ENCODE results near the gene APOB. TPM values are rescaled to one million over a fixed set of nuclear protein-coding genes. Genes with fewer than 3 reads are reported as not detected.

The APOB gene
- total RNA-seq, 4 donors from 2014 or later = 0.11 to 0.13 TPM; not detected in 2

- DNase-seq = no peak
- no peaks in the 10 kb centered on the region for H3K27me3 ChIP-seq
- intact Hi-C loops (cut with DNase I) = no loop called here
- 65 to 85% methylated on average over 1 of the region's 1 CpG for WGBS, 2 donors
- H3K9me3 ChIP-seq = no peaks in the 10 kb centered on the region
- no peak overlapping the region for H3K27ac ChIP-seq
- TF ChIP-seq CTCF (IDR thresholded peaks at IDR 0.05) = no peak
- no peak overlapping the region for H3K4me3 ChIP-seq (replicated peaks in 1 of 3)
- no peaks in the 10 kb centered on the region for H3K4me1 ChIP-seq
- no peaks in the 10 kb centered on the region for H3K36me3 ChIP-seq
Measured at GRCh38 chr2:21078296-21078695, 34.4 kb upstream of the APOB start.

GRCh38 chr2:21072477-21073242 is 28.8 kb upstream of the APOB start:
- 83 to 90% methylated on average over 4 of the region's 4 CpGs for WGBS, 2 donors
- Histone ChIP-seq H3K27me3 (no peaks in the 10 kb centered on the region), H3K4me3 (replicated peaks in 1 of 3) (no peak overlapping the region), H3K36me3 (no peaks in the 10 kb centered on the region), H3K4me1 (no peaks in the 10 kb centered on the region), H3K27ac (no peak overlapping the region), H3K9me3 (no peaks in the 10 kb centered on the region)
- intact Hi-C loops (cut with DNase I) = no loop called here
- TF ChIP-seq POLR2A (IDR thresholded peaks at IDR 0.05) (no peak), CTCF (IDR thresholded peaks at IDR 0.05) (no peak)
- no peak for DNase-seq

GRCh38 chr2:21070341-21071257 is 26.7 kb upstream of the APOB start:
- no peaks in the 10 kb centered on the region for H3K36me3 ChIP-seq
- no peak overlapping the region for H3K4me3 ChIP-seq (replicated peaks in 1 of 3)
- no peaks in the 10 kb centered on the region for H3K9me3 ChIP-seq
- 74% methylated on average over 9 of the region's 9 CpGs for WGBS, 2 donors
- intact Hi-C loops (cut with DNase I) = no loop called here
- no peaks in the 10 kb centered on the region for H3K4me1 ChIP-seq
- no peak for DNase-seq
- H3K27ac ChIP-seq = no peak overlapping the region
- no peaks in the 10 kb centered on the region for H3K27me3 ChIP-seq
- TF ChIP-seq POLR2A (IDR thresholded peaks at IDR 0.05) = no peak
- no peak for TF ChIP-seq CTCF (IDR thresholded peaks at IDR 0.05)

GRCh38 chr2:21069746-21070340 is 26.0 kb upstream of the APOB start:
- intact Hi-C loops (cut with DNase I) = no loop called here
- no peak overlapping the region for H3K4me3 ChIP-seq (replicated peaks in 1 of 3)
- no peak overlapping the region for H3K27ac ChIP-seq
- TF ChIP-seq POLR2A (IDR thresholded peaks at IDR 0.05) (no peak), CTCF (IDR thresholded peaks at IDR 0.05) (no peak)
- H3K9me3 ChIP-seq = no peaks in the 10 kb centered on the region
- DNase-seq = no peak
- WGBS, 2 donors = 23 to 63% methylated on average over 2 of the region's 2 CpGs
- no peaks in the 10 kb centered on the region for H3K4me1 ChIP-seq
- no peaks in the 10 kb centered on the region for H3K36me3 ChIP-seq
- no peaks in the 10 kb centered on the region for H3K27me3 ChIP-seq
